Measurements from ENCODE around the gene TRAPPC6A. TPM values are rescaled to one million over a fixed set of nuclear protein-coding genes. Genes with fewer than 3 reads are reported as not detected.

Gene TRAPPC6A
- total RNA-seq, 1 experiment from 2014 or later: 0.98 TPM

DNA sequence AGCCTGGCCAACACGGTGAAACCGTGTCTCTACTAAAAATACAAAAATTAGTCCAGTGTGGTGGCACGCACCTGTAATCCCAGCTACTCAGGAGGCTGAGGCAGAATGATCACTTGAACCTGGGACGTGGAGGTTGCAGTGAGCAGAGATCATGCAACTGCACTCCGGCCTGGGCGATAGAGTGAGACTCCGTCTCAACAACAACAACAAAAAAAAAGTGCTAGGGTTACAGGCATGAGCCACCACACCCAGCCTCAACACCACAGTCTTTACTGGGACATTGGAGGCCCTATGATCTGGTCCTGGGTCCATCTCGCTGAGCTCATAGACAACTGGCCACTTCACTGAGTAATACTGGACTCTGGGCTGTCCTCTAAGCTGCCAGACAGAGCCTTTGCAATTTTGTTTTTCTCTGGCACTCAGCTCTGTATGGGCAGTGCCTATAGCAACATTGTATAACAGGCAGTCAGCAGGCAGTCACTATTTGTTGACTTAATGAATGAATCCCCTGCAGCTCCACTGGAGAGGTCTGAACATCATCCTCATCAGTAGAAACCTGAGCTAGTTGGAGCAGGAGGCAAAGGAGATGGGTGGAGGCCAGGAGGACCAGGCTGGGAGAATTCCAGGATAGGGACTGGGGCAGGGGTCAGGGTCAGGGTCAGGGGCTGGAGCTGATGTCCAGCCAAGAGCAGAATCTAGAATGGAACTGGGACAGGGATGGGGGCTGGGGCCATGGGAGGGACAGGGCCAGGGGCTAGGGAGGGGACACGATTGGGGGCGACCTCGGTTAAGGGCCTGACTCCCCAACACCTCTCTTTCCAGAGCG, 8.7 kb upstream of the TRAPPC6A start:
- peak; percentile 49 for DNase-seq (ENCODE audit: low read depth)

DNA sequence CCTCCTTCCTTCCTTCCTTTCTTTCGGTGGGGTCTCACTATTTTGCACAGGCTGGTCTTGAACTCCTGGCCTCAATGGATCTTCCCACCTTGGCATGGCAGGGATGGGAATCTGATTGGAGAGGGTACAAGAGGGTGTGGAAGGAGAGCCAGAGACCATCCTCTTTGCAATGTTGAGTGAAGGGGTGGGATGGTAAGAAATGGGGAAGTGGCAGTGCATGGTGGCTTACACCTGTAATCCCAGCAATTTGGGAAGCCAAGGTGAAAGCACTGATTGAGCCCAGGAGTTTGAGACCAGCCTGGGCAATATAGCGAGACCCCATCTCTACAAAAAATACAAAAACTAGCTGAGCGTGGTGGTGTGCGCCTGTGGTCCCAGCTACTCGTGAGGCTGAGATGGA, 6.1 kb upstream of the TRAPPC6A start:
- DNase-seq (ENCODE audit: low read depth): no peak

DNA sequence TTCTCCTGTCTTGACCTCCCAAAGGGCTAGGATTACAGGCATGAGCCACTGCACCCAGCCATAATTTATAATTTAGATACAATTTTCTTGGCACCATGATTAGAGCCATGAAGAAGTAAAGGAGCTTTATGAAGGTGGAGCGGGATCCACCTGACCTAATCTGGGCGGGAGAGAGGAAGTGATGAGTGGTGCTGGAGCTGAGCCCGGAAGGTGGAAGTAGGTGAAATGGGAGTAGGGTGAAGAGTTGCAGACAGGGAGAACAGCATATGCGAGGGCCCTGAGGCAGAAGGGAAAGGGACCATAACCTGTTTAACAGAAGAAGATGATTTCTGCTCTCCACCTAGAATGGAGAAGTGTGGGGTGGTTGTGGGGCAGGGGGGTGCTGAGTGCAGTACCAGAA, 4.7 kb upstream of the TRAPPC6A start:
- no peak for DNase-seq (ENCODE audit: low read depth)

DNA sequence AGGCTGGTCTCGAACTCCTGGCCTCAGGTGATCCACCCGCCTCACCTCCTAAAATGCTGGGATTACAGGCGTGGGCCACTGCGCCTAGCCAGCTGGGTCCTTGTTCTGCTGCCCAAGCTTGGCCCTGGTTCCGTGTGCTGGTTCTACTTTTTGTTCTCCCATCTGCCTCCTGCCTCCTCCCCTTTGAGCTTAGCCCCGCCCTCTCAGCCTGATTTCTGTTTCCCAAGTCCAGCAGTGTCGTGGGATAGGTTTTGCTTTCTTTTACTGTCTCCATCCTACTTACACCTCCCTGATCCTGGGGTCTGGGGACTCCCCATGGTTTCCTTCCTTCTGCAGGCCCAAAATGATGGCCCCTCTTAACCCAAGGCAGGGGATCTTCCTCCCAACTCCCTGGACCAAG, 2.9 kb upstream of the TRAPPC6A start:
- DNase-seq (ENCODE audit: low read depth): no peak

DNA sequence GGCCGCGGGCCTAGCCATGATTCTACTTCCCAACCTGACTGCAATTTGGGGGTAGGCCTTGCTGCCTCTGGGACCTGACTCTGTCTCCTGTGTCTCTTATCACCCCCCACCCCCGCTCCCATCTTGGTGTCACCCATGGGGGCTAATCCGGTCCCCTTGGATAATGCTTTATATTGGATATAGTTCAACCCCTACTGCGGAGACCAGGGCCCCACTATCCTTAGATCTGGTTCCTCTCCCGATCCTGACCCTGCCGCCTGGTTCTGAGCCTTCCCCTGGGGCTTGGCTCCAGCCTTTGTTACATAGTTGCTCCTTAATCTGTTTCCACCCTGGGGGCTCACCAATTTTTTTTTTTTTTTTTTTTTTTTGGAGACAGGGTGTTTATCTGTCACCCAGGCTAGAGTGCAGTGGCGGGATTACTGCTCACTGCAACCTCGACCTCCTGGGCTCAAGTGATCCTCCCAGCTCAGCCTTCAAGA, 1.9 kb upstream of the TRAPPC6A start:
- DNase-seq (ENCODE audit: low read depth): no peak

DNA sequence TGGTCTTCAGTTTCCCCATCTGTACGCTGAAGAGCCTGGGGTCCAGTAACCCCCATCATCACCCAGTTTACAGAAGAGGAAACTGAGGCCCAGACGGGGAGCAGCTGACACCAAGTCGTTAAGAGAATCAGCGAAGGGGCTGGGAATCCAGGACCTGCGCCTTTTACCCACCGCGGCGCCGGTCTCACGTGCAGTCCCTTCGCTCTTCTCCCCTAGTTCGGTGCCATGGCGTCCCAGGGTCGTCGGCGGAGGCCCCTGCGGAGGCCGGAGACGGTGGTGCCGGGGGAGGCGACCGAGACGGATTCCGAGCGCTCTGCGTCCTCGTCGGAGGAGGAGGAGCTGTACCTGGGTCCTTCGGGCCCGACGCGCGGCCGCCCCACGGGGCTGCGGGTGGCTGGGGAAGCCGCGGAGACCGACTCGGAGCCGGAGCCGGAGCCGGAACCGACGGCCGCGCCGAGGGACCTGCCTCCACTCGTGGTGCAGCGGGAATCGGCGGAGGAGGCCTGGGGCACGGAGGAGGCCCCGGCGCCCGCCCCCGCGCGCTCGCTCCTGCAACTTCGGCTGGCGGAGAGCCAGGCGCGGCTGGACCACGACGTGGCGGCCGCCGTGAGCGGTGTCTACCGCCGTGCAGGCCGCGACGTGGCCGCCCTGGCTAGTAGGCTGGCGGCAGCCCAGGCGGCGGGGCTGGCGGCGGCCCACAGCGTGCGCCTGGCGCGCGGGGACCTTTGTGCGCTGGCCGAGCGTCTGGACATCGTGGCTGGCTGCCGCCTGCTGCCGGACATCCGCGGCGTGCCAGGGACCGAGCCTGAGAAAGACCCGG, 1.2 kb upstream of the TRAPPC6A start:
- no peak for DNase-seq (ENCODE audit: low read depth)

DNA sequence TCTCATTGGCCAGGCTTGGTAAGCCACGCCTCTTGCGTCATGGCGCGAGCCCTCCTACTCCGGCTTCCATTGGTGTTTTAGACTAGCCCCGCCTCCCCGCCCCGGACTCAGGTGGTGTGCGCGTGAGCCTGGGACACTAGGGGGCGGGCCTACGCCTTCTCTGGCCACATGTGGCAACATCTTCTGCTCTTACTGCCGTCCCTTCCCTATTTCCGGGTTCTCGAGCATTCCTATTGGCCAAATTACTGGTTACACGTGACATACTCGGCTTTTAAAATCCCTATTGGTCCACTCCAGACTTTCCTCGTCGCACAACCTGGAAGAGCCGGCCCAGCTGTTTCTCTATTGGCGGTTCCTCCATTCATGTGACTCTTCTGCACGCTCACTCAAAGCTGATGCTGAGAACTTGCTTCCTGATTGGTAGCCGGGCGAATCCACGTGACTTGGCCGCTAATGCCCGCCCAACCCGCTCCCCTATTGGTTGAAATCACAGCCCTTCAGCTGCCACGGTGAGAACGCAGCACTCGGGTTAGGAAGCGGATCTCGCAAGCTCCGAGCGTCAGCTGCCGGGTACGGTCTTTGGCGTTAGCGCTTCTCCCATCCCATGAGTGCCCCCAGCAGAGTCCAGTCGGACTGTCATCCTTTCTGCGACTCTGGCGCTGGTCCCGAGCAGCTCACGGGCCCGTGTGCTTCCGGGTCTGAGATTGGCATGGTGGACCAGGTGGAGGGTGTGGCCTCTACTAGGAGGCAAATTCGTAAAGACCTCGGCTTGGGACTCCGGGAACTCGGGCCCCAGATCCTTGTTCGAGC, 430 bp upstream of the TRAPPC6A start, which contains the start of gene BLOC1S3:
TSS of gene BLOC1S3 (plus strand) at position 523 of the 810 bp plus-strand sequence. CDS start 513 bp downstream, outside the sequence.
- DNase-seq (ENCODE audit: low read depth): peak; percentile 100

DNA sequence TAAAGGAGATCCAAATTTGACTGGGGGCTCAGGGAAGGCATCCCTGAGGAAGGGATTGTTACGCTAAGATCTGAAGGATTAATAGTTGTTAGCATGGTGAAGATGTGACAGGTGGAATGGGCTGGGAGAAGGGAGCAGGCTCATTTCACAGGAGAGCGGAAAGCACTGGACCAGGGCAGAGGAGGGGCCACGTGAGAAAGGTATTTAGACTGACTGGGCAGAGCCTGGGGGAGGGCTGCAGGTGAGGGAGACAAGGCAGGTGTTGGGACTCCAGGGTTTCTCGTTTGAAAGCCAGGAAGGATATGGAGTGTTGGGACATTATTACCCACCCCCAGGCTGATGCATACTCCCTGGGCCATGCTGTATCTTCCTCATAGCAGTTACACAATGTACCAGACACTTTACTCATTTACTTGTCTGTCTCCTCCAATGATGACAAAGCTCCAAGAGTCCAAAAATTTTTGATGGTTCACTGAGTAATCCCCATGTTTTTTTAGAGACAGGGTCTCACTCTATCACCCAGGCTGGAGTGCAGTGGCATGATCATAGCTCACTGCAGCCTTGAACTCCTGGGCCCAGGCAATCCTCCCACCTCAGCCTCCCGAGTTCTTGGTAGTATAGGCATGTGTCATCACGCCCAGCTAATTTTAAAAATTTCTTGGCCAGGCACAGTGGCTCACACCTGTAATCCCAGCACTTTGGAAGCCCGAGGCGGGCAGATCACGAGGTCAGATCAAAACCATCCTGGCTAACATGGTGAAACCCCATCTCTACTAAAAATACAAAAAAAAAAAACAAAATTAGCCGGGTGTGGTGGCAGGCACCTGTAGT, 2.3 kb downstream of the TRAPPC6A start:
- DNase-seq (ENCODE audit: low read depth): no peak

DNA sequence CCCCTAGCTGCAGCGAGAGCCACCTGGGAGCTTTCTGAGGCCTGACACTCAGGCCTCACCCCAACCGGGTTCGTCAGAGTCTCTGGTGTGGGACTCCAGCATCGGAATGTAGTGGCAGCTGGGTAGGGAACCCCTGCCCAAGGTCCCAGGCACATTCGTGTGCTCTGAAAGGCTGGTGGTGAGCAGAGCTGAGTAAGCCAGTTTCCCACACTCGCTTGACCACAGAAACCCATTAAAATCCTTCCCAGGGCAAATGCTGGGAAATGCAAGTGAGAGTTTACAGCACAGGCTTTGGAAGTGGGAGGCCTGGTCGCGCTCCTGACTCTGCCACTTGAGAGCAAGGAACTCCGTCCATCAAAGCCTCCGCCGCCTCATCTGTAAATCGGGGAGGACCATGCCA, 4.2 kb downstream of the TRAPPC6A start:
- peak; percentile 90 for DNase-seq (ENCODE audit: low read depth)

DNA sequence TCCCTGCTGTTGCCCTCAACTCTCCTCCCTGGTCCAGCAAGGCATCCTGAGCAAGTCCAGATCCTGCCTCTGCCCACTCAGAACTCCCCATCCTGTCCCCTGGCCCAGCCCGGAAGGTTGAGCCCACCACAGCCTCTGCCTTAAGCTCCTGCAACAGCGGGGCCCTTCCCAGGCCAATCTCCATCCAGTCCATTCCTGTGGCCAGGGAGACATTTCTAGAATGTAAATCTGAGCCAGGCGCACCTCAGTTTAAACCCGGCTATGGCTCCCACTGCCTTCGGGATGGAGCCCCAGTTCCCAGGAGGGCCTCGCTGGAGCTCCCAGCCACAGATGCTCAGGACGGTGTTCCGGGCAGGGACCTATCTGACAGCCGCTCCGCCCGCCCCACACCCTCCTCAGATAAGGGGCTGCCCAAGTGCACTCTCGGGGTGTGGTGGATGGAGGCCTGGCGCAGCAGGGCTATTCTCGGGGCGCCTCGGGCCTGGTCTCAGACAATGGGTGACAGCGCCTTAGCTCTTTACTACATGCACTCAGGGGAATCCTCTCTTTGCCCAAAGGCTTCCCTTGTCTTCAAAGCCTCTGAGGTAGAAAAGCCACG, 5.3 kb downstream of the TRAPPC6A start:
- no peak for DNase-seq (ENCODE audit: low read depth)

DNA sequence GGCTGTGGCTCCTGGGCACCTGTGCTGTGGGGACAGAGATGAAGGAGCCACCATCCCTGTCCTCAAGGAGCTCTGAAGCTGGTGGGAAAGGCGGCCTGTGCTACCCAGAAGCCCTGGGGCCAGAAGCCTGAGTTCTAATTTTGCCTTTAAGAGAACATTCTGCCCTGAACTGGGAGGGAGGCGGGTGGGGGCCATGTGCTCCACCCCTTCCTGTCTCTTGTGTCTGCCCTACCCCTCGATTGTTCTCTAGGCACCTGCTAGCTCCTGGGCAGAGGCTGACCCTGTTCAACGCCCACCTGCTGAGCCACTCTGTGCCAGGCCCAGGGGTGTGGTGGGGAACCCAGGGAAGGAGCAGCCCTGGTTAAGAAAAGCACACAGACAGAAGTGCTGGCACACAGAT, 5.9 kb downstream of the TRAPPC6A start:
- no peak for DNase-seq (ENCODE audit: low read depth)

DNA sequence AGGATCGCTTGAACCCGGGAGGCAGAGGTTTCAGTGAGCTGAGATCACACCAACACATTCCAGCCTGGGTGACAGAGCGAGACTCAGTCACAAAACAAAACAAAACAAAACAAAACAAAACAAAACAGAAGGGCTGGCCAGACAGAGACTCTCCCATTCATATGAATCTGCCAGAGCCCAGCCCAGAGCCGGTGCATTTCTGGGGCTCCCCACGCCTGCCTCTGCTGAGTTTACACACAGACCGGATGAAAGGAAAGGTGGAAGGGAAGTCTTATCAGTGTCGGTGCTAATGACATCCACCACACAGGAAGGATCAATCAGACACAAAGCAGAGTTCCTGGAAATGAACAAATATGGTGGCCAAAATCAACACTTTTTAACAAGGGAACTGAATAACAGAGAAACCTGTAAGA, 6.8 kb downstream of the TRAPPC6A start:
- no peak for DNase-seq (ENCODE audit: low read depth)

DNA sequence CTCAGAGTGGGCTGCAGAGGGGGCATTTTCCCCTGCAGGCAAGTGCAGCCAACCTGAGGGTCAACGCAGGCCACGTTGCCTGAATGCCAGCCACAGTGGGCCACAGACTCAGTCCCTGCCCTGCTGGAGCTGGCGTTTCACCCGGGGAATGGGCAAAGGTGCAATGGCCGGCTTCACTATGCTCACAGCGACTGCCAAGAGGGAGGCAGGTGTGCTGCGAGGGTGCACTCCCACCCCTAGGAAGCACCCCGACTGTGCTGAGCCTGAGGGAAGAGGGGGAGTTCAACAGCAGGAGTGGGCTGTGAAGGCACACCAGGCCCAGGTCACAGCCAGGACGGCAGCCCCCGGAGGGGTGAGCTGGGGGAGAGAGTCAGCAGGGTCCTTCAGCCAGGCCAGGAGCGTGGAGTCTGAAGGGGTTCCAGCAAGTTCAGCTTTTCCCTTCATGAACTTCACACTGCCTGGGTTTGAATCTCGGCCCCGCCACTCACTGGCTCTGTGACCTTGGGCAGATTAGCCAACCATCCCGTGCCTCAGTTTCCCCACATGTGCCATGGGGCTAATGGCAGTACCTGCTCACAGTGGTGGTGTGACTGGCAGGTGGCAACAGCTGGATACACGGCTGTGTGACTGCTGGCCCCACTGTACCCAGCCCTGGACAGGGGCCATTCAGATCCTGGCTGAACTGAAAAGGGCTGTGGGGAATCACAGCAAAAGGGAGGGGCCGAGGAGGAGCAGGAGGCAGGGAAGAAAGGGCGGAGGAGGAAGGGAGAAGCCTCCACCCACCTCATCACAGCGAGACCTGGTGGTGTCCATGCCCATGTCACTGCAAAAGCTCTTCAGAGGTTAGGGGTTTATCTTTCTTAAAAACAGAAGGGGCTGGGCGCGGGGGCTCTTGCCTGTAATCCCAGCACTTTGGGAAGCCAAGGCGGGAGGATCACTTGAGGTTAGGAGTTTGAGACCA, 7.6 kb downstream of the TRAPPC6A start:
- no peak for DNase-seq (ENCODE audit: low read depth)

DNA sequence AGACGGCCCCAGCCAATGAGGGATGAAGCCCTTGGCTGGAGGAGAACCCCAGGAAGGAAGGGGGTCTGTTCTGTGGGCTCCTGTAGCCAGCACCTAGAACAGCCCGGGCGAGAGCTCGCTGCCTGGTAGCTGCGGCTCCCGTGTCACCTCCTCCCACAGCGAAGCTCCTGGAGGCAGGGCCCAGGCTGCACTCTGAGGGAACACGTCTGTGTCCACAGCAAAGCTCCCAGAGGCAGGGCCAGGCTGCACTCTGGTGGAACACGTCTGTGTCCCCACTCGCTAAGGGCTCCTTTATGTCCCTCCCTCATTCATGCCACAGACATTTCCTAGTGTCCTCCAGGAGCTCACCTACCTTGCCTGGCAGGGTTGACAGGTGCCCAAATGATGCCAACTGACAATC, 8.4 kb downstream of the TRAPPC6A start:
- DNase-seq (ENCODE audit: low read depth): no peak

DNA sequence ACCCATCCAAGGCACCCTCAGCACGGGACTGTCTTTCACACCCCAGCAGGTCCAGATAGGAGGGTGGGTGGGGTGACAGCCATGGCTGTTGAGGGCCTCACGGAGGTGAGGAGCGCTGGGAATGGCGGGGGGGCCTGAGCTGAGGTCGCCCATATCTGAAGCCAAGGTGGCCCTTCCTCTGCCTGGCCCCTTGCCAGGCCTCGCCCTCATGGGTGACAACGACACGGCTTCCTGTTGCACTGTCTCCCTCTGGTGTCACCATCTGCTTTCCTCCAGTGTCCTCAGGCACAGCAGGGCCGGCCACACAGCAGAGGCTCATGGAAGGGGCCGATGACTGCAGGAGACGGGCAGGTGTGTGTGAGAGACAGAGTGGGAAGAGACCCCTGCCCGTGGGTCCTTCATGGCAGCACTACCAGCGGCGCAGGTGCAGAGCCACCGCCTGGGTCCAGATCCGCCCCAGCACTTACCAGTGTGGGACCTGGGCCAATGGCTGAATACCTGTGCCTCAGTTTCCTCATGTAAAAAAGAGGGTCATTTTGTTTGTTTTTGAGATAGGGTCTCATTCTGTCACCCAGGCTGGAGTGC, 9.2 kb downstream of the TRAPPC6A start:
- DNase-seq (ENCODE audit: low read depth): no peak

DNA sequence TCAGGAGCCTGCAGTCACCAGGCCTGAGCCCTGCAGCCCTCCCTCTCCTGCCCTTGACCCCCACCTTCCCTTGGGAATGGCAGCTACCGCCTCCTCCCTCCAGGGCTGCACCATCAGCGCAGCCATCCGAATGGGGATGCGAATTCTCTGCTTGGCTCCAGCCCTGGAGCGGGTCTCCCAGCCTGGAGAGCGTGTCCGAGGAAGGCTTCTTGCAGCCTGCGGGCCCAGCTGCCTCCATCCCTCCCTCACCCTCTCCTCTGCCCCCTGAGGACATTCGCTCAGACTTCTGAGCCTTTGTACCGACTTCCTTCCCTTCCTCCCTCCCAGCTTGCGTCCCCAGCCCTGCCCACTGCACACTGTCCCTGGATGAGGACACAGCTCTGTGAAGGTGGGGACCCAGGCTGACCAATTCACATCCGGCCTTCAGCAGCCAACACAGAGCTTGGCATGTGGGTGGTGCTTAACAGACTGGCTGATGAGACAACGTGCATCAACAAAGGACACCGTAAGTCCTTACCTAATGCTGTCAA, 11.2 kb downstream of the TRAPPC6A start:
- DNase-seq (ENCODE audit: low read depth): no peak

DNA sequence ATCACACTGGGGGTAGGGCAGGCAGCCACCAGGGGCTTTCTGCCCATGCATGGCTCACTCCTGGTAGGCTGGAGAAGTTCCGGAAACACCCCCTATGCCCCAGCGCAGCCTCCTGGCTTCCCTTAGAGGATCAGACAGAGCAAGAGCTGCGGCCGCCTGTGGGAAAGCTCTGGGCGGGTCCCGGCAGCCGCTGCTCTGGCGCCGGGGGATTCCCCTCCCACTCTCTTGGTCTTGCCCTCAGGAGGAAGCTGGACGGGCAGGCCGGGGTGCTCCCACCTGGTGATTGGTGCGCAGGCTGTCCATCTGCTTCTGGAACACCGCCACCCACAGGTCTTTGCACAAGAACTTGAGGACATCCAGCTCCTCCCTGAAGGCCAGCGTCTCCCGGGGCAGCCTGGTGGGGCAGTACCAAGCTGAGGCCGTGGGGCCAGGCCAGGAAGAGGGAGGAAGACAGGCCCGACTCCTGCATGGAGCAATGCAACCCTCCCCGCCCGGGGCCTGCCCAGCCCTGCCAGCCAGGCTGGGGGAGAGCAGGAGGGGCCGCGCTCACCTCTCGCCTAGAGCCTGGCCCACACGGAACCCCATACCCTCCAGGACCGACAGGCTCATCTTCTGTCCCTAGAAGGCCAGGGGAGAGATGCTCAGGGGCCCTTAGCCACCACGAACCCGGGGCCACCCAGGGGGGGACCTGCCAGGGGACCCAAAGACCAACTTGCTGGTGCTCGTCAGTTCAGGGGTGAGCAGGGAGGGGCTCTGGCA, 13.3 kb downstream of the TRAPPC6A start:
- DNase-seq (ENCODE audit: low read depth): peak; percentile 79

All from HT1080 (cell line).